Measurements from ENCODE around the gene GOLGA1. TPM values are rescaled to one million over a fixed set of nuclear protein-coding genes. Genes with fewer than 3 reads are reported as not detected.

Gene GOLGA1
- total RNA-seq, 4 donors from 2014 or later: 6.7 to 25.7 (median 15.4) TPM

DNA sequence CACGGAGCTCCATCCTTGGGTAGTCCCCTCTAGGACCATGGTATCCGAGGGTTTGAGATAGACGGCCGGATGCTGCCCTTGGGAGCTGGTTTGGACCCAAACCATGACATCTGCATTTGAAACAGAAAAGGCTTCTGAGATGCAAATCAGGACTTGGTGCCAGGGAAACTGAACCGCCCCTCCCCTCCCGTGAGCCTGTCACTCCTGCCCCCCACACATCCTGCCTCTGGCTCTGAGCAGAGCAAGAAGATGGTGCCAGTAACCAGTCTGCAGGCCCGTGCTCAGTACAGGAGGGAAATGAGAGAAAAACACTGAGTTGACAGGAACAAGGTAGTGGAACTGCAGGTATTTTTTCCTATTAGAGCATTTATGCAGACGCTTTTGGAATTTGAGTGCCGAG lies 60.4 kb downstream of the GOLGA1 start:
- Histone ChIP-seq H3K9me3 (no peaks in the 10 kb centered on the region), H3K36me3 (no peaks in the 10 kb centered on the region), H3K27me3 (no peaks in the 10 kb centered on the region), H3K4me1 (no peaks in the 10 kb centered on the region), H3K4me3 (no peak overlapping the region), H3K27ac (no peak overlapping the region)
- DNase-seq: no peak
- intact Hi-C loops (cut with DNase I; ENCODE audit: low total_unique reads): no loop called here
- TF ChIP-seq CTCF (IDR thresholded peaks at IDR 0.05) (no peak), POLR2A (IDR thresholded peaks at IDR 0.05) (no peak)

- no peak for TF ChIP-seq POLR2A (IDR thresholded peaks at IDR 0.05)
- no peak for TF ChIP-seq CTCF (IDR thresholded peaks at IDR 0.05)
- Histone ChIP-seq H3K4me1 (no peaks in the 10 kb centered on the region), H3K9me3 (no peaks in the 10 kb centered on the region), H3K27me3 (no peaks in the 10 kb centered on the region), H3K4me3 (no peak overlapping the region), H3K36me3 (no peaks in the 10 kb centered on the region), H3K27ac (peak overlapping the region in 1 of 2 donors; percentile 22)
- no peak for DNase-seq
- intact Hi-C loops (cut with DNase I; ENCODE audit: low total_unique reads): no loop called here
Measured at GRCh38 chr9:124879226-124879625, 61.7 kb downstream of the GOLGA1 start.

GRCh38 chr9:124878518-124878917 lies 62.4 kb downstream of the GOLGA1 start:
- no peaks in the 10 kb centered on the region for H3K4me1 ChIP-seq
- no peaks in the 10 kb centered on the region for H3K27me3 ChIP-seq
- H3K36me3 ChIP-seq: no peaks in the 10 kb centered on the region
- H3K27ac ChIP-seq: peak overlapping the region in 1 of 2 donors; percentile 21
- intact Hi-C loops (cut with DNase I; ENCODE audit: low total_unique reads): no loop called here
- no peak for TF ChIP-seq CTCF (IDR thresholded peaks at IDR 0.05)
- no peak for TF ChIP-seq POLR2A (IDR thresholded peaks at IDR 0.05)
- no peak overlapping the region for H3K4me3 ChIP-seq
- no peaks in the 10 kb centered on the region for H3K9me3 ChIP-seq
- DNase-seq: no peak

DNA sequence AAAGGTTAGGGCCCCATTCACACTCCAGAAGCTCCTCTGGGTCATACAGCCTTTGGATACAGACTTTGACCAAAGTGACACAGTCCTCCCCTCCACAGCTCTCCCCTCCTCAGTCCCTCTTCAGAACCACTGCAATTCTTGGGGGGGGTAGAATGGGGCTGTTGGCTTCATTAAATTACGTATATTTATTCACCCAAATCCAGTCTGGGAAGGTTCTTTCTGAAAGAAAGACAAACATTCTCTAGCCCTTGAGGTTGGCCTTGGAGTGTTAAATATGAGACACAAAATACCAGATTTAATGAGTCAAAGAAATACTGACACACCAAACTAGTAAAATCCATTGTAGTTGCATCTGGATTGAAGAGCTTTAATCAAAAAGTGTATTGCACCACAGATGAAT lies 62.9 kb downstream of the GOLGA1 start:
- no peak for DNase-seq
- no peaks in the 10 kb centered on the region for H3K4me1 ChIP-seq
- H3K4me3 ChIP-seq: no peak overlapping the region
- H3K27ac ChIP-seq: no peak overlapping the region
- H3K27me3 ChIP-seq: no peaks in the 10 kb centered on the region
- intact Hi-C loops (cut with DNase I; ENCODE audit: low total_unique reads): no loop called here
- H3K36me3 ChIP-seq: no peaks in the 10 kb centered on the region
- H3K9me3 ChIP-seq: no peaks in the 10 kb centered on the region
- TF ChIP-seq POLR2A (IDR thresholded peaks at IDR 0.05) (no peak), CTCF (IDR thresholded peaks at IDR 0.05) (no peak)

- H3K4me1 ChIP-seq: peaks cover 0 to 5% of the 10 kb centered on the region in 2 donors
- H3K36me3 ChIP-seq: no peaks in the 10 kb centered on the region
- intact Hi-C loops (cut with DNase I; ENCODE audit: low total_unique reads): no loop called here
- no peak for TF ChIP-seq CTCF (IDR thresholded peaks at IDR 0.05)
- TF ChIP-seq POLR2A (IDR thresholded peaks at IDR 0.05): no peak
- H3K9me3 ChIP-seq: no peaks in the 10 kb centered on the region
- no peak for DNase-seq
- no peak overlapping the region for H3K27ac ChIP-seq
- H3K27me3 ChIP-seq: no peaks in the 10 kb centered on the region
- H3K4me3 ChIP-seq: no peak overlapping the region
Measured at GRCh38 chr9:124877021-124877782, 63.7 kb downstream of the GOLGA1 start.

Data from uterus (tissue), 4 donors.